ACC112 (cell line): Measurements from ENCODE around the gene HMG20B.

Experiments used
- H2AFZ ChIP-seq: fragments of 200-600 bp; sonication (generic); one replicate; pipeline ENCODE4 v1.6.0; 2017; ENCODE audit warnings: antibody characterized with exemption, low read length; ENCODE audit not compliant: unreplicated experiment
- H3K27ac ChIP-seq: fragments of 200-600 bp; sonication (generic); 2 replicates; pipeline ENCODE4 v1.5.1; 2014; ENCODE audit warnings: low read depth, mild to moderate bottlenecking, antibody characterized with exemption, low read length, moderate library complexity
- H3K27me3 ChIP-seq: fragments of 200-600 bp; sonication (generic); 2 replicates; pipeline ENCODE4 v1.6.1; 2014; ENCODE audit warnings: mild to moderate bottlenecking, antibody characterized with exemption, low read length, moderate library complexity, mixed read lengths; ENCODE audit not compliant: insufficient read depth
- H3K36me3 ChIP-seq: fragments of 200-600 bp; sonication (generic); 2 replicates; pipeline ENCODE4 v1.6.1; 2016; ENCODE audit warnings: mild to moderate bottlenecking, antibody characterized with exemption, low read length, moderate library complexity, mixed read lengths; ENCODE audit not compliant: insufficient read depth
- H3K4me1 ChIP-seq: fragments of 200-600 bp; sonication (generic); one replicate; pipeline ENCODE4 v1.6.1; 2016; ENCODE audit warnings: low read length, mixed read lengths; ENCODE audit not compliant: insufficient read depth, unreplicated experiment, control insufficient read depth
- H3K4me3 ChIP-seq: fragments of 200-600 bp; sonication (generic); 2 replicates; pipeline ENCODE4 v1.5.1; 2014; ENCODE audit warnings: mild to moderate bottlenecking, low read depth, low read length
- H3K79me2 ChIP-seq: fragments of 200-600 bp; sonication (generic); one replicate; pipeline ENCODE4 v1.6.0; 2016; ENCODE audit warnings: low read length; ENCODE audit not compliant: control insufficient read depth, unreplicated experiment, insufficient read depth

The HMG20B gene

GRCh38 chr19:3531716-3532115 is 41.0 kb upstream of the HMG20B start:
- Histone ChIP-seq H3K79me2 (no peaks in the 10 kb centered on the region), H3K27ac (no peak overlapping the region), H3K27me3 (no peaks in the 10 kb centered on the region), H3K4me1 (no peaks in the 10 kb centered on the region), H2AFZ (no peak overlapping the region), H3K36me3 (no peaks in the 10 kb centered on the region), H3K4me3 (no peak overlapping the region)

- Histone ChIP-seq H2AFZ (no peak overlapping the region), H3K79me2 (no peaks in the 10 kb centered on the region), H3K36me3 (no peaks in the 10 kb centered on the region), H3K27ac (no peak overlapping the region), H3K27me3 (no peaks in the 10 kb centered on the region), H3K4me1 (no peaks in the 10 kb centered on the region), H3K4me3 (no peak overlapping the region)
Observed at GRCh38 chr19:3532154-3532786, 40.5 kb upstream of the HMG20B start.

- Histone ChIP-seq H3K4me3 (no peak overlapping the region), H3K27me3 (no peaks in the 10 kb centered on the region), H3K27ac (no peak overlapping the region), H3K36me3 (no peaks in the 10 kb centered on the region), H2AFZ (no peak overlapping the region), H3K4me1 (no peaks in the 10 kb centered on the region), H3K79me2 (no peaks in the 10 kb centered on the region)
Observed at GRCh38 chr19:3533033-3533432, 39.7 kb upstream of the HMG20B start.

- Histone ChIP-seq H3K79me2 (no peaks in the 10 kb centered on the region), H2AFZ (no peak overlapping the region), H3K27ac (no peak overlapping the region), H3K4me1 (no peaks in the 10 kb centered on the region), H3K4me3 (no peak overlapping the region), H3K27me3 (no peaks in the 10 kb centered on the region), H3K36me3 (no peaks in the 10 kb centered on the region)
Observed at GRCh38 chr19:3533563-3534216, 39.1 kb upstream of the HMG20B start.

- Histone ChIP-seq H3K79me2 (no peaks in the 10 kb centered on the region), H3K4me1 (no peaks in the 10 kb centered on the region), H3K4me3 (no peak overlapping the region), H2AFZ (no peak overlapping the region), H3K27ac (no peak overlapping the region), H3K27me3 (no peaks in the 10 kb centered on the region), H3K36me3 (0 out of 2 replicates have a peak, but pooled peaks cover 3% of the 10 kb centered on the region)
Observed at GRCh38 chr19:3534375-3535234, 38.1 kb upstream of the HMG20B start.

- Histone ChIP-seq H3K36me3 (0 out of 2 replicates have a peak, but pooled peaks cover 5% of the 10 kb centered on the region), H2AFZ (no peak overlapping the region), H3K4me3 (no peak overlapping the region), H3K27me3 (no peaks in the 10 kb centered on the region), H3K79me2 (no peaks in the 10 kb centered on the region), H3K27ac (no peak overlapping the region), H3K4me1 (no peaks in the 10 kb centered on the region)
Observed at GRCh38 chr19:3535235-3535535, 37.6 kb upstream of the HMG20B start.

DNA sequence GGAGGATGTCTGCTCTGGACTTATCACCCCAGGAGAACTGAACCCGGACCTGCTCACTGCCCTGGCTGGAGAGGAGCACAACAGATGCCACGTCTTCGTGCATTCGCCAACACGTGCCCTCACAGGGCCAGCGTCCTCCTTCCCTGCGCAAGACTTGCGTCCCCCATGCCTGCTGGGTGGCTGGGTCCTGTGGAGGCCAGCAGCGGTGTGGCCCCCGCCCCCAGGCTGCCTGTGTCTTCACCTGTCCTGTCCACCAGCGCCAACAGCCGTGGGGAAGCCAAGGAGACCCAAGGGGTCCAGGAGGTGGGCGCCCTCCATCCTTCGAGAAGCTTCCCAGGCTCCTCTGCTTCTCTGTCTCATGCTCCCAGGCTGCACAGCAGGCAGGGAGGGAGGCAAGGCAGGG is 37.2 kb upstream of the HMG20B start:
- no peaks in the 10 kb centered on the region for H3K79me2 ChIP-seq
- H3K4me3 ChIP-seq = no peak overlapping the region
- 0 out of 2 replicates have a peak, but pooled peaks cover 5% of the 10 kb centered on the region for H3K36me3 ChIP-seq
- H3K4me1 ChIP-seq = no peaks in the 10 kb centered on the region
- no peaks in the 10 kb centered on the region for H3K27me3 ChIP-seq
- H3K27ac ChIP-seq = no peak overlapping the region
- no peak overlapping the region for H2AFZ ChIP-seq

DNA sequence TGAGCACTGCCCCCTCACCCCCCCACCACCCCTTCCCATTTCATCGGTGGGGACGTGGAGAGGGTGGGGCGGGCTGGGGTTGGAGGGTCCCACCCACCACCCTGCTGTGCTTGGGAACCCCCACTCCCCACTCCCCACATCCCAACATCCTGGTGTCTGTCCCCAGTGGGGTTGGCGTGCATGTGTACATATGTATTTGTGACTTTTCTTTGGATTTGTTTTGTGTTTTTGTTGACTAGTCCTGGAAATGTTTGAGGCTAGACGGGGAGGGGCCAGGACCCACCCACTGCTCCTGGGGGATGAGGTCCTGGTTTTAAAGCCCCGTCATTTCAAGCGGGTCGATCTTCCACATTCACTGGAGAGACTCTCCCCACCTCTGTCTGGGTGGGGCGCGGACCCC is 36.8 kb upstream of the HMG20B start:
- no peaks in the 10 kb centered on the region for H3K79me2 ChIP-seq
- no peak overlapping the region for H2AFZ ChIP-seq
- no peaks in the 10 kb centered on the region for H3K27me3 ChIP-seq
- H3K27ac ChIP-seq = no peak overlapping the region
- no peaks in the 10 kb centered on the region for H3K4me1 ChIP-seq
- H3K4me3 ChIP-seq = no peak overlapping the region
- 0 out of 2 replicates have a peak, but pooled peaks cover 5% of the 10 kb centered on the region for H3K36me3 ChIP-seq

- Histone ChIP-seq H3K4me3 (no peak overlapping the region), H3K4me1 (no peaks in the 10 kb centered on the region), H3K79me2 (no peaks in the 10 kb centered on the region), H3K36me3 (0 out of 2 replicates have a peak, but pooled peaks cover 5% of the 10 kb centered on the region), H3K27ac (no peak overlapping the region), H2AFZ (no peak overlapping the region), H3K27me3 (no peaks in the 10 kb centered on the region)
Observed at GRCh38 chr19:3536429-3537100, 36.2 kb upstream of the HMG20B start.

- Histone ChIP-seq H3K27ac (no peak overlapping the region), H3K79me2 (no peaks in the 10 kb centered on the region), H3K4me3 (no peak overlapping the region), H2AFZ (no peak overlapping the region), H3K27me3 (no peaks in the 10 kb centered on the region), H3K36me3 (0 out of 2 replicates have a peak, but pooled peaks cover 5% of the 10 kb centered on the region), H3K4me1 (no peaks in the 10 kb centered on the region)
Observed at GRCh38 chr19:3537101-3537437, 35.7 kb upstream of the HMG20B start.
